HEK293T (cell line): ENCODE data around the gene PCDH1.

Experiments used
- CTCF ChIA-PET: fragments of 350-600 bp; formaldehyde crosslinking; extraction: SDS; loops from one replicate; lab custom pipeline; 2021; ENCODE audit warnings: antibody characterized with exemption, inconsistent platforms; lab: Yijun Ruan, JAX
- POLR2A ChIA-PET: fragments of 350-600 bp; formaldehyde crosslinking; extraction: SDS; loops from one replicate; lab custom pipeline; 2020; ENCODE audit warnings: antibody characterized with exemption, inconsistent platforms; lab: Yijun Ruan, JAX
- DNase-seq: peaks from one replicate; pipeline ENCODE4 v3.0.0; 2012; ENCODE audit warnings: mixed read lengths; ENCODE audit errors: extremely low spot score
- ARNT ChIP-seq: fragments of 450-650 bp; IDR thresholded peaks from 2 replicates; pipeline ENCODE4 v1.6.1; 2017; ENCODE audit warnings: mild to moderate bottlenecking
- BHLHE40 ChIP-seq: fragments of 450-650 bp; IDR thresholded peaks from 2 replicates; pipeline ENCODE4 v1.6.1; 2016; ENCODE audit warnings: mild to moderate bottlenecking, moderate library complexity, borderline replicate concordance
- CTBP1 ChIP-seq: fragments of 450-650 bp; IDR thresholded peaks from 2 replicates; pipeline ENCODE4 v1.6.1; 2016; ENCODE audit warnings: borderline replicate concordance
- ELF4 ChIP-seq: fragments of 450-650 bp; IDR thresholded peaks from 2 replicates; pipeline ENCODE4 v1.6.1; 2017; ENCODE audit warnings: antibody characterized with exemption
- FOXA1 ChIP-seq: fragments of 450-650 bp; IDR thresholded peaks from 2 replicates; pipeline ENCODE4 v1.6.1; 2016; ENCODE audit warnings: mild to moderate bottlenecking
- FOXK2 ChIP-seq: fragments of 450-650 bp; IDR thresholded peaks from 2 replicates; pipeline ENCODE4 v1.6.1; 2016; ENCODE audit warnings: mild to moderate bottlenecking
- FOXM1 ChIP-seq: fragments of 450-650 bp; IDR thresholded peaks from 2 replicates; pipeline ENCODE4 v1.6.1; 2017; ENCODE audit warnings: mild to moderate bottlenecking, borderline replicate concordance
- HDGF ChIP-seq: fragments of 450-650 bp; IDR thresholded peaks from 2 replicates; pipeline ENCODE4 v1.6.1; 2017; ENCODE audit warnings: antibody characterized with exemption, borderline replicate concordance
- L3MBTL2 ChIP-seq: fragments of 450-650 bp; conservative IDR thresholded peaks from 2 replicates; pipeline ENCODE4 v1.6.1; 2016; ENCODE audit warnings: mild to moderate bottlenecking
- LEF1 ChIP-seq: fragments of 450-650 bp; IDR thresholded peaks from 2 replicates; pipeline ENCODE4 v1.6.1; 2017; ENCODE audit warnings: mild to moderate bottlenecking, borderline replicate concordance
- NFRKB ChIP-seq: fragments of 450-650 bp; IDR thresholded peaks from 2 replicates; pipeline ENCODE4 v1.6.1; 2016; ENCODE audit warnings: mild to moderate bottlenecking, moderate library complexity
- PKNOX1 ChIP-seq: fragments of 450-650 bp; IDR thresholded peaks from 2 replicates; pipeline ENCODE4 v1.6.1; 2016
- SP1 ChIP-seq: fragments of 450-650 bp; IDR thresholded peaks from 2 replicates; pipeline ENCODE4 v1.6.1; 2017
- SUZ12 ChIP-seq: fragments of 450-650 bp; IDR thresholded peaks from 2 replicates; pipeline ENCODE4 v1.6.1; 2016; ENCODE audit warnings: mild to moderate bottlenecking
- TARDBP ChIP-seq: fragments of 450-650 bp; IDR thresholded peaks from 2 replicates; pipeline ENCODE4 v1.6.1; 2016
- ZNF384 ChIP-seq: fragments of 450-650 bp; IDR thresholded peaks from 2 replicates; pipeline ENCODE4 v1.6.1; 2016

The PCDH1 gene

GRCh38 chr5:141856037-141856790, 22.0 kb downstream of the PCDH1 start:
- POLR2A ChIA-PET, result no interaction called here
- CTCF ChIA-PET, result interaction anchor here (2.5 kb wide), 1 partner anchor 23 kb away, joined by 10 read pairs; no protein-coding TSS in a partner anchor
- no peak for TF ChIP-seq SP1
- TF ChIP-seq TARDBP, result no peak
- TF ChIP-seq ZNF384, result no peak
- TF ChIP-seq LEF1, result no peak
- no peak for TF ChIP-seq HDGF
- TF ChIP-seq FOXK2, result no peak
- no peak for TF ChIP-seq NFRKB
- TF ChIP-seq PKNOX1, result no peak
- TF ChIP-seq L3MBTL2, result no peak
- TF ChIP-seq CTBP1, result no peak
- TF ChIP-seq ARNT, result no peak
- no peak for TF ChIP-seq SUZ12
- TF ChIP-seq FOXA1, result no peak

GRCh38 chr5:141855265-141856036, 22.8 kb downstream of the PCDH1 start:
- ChIA-PET CTCF (no interaction called here), POLR2A (no interaction called here)
- no peak for DNase-seq
- no peak for TF ChIP-seq L3MBTL2
- TF ChIP-seq FOXA1, result no peak
- no peak for TF ChIP-seq CTBP1
- TF ChIP-seq BHLHE40, result no peak
- TF ChIP-seq PKNOX1, result peak; percentile 55

More at GRCh38 chr5:141856037-141856790, 22.0 kb downstream of the PCDH1 start:
- DNase-seq, result no peak

- TF ChIP-seq LEF1 (no peak), TARDBP (no peak), ELF4 (no peak), CTBP1 (no peak), BHLHE40 (no peak), FOXK2 (no peak), ZNF384 (no peak), NFRKB (no peak), L3MBTL2 (no peak)
- ChIA-PET POLR2A (no interaction called here), CTCF (no interaction called here)
- DNase-seq, result no peak
These were observed 24.1 kb downstream of the PCDH1 start for GRCh38 chr5:141853895-141854626.

GRCh38 chr5:141852448-141852847, 25.8 kb downstream of the PCDH1 start:
- DNase-seq, result no peak
- TF ChIP-seq HDGF, result no peak
- no peak for TF ChIP-seq TARDBP
- no peak for TF ChIP-seq FOXM1
- no peak for TF ChIP-seq SP1
- TF ChIP-seq ZNF384, result no peak
- no peak for TF ChIP-seq SUZ12
- TF ChIP-seq PKNOX1, result no peak
- no peak for TF ChIP-seq FOXK2
- TF ChIP-seq CTBP1, result no peak
- no peak for TF ChIP-seq NFRKB
- TF ChIP-seq ELF4, result no peak
- no peak for TF ChIP-seq LEF1
- no peak for TF ChIP-seq L3MBTL2
- POLR2A ChIA-PET, result no interaction called here
- CTCF ChIA-PET, result interaction anchor here (0.6 kb wide), 1 partner anchor 29 kb away, joined by 3 read pairs; no protein-coding TSS in a partner anchor

- CTCF ChIA-PET, result no interaction called here
These were observed 26.9 kb downstream of the PCDH1 start for GRCh38 chr5:141851195-141851874.

More at GRCh38 chr5:141851195-141851874, 26.9 kb downstream of the PCDH1 start:
- DNase-seq, result no peak
- TF ChIP-seq ARNT (no peak), HDGF (no peak), SUZ12 (no peak), L3MBTL2 (no peak), PKNOX1 (no peak), ZNF384 (no peak), CTBP1 (no peak), SP1 (no peak), TARDBP (no peak), LEF1 (no peak), ELF4 (no peak), NFRKB (no peak), FOXK2 (no peak), FOXM1 (no peak), FOXA1 (no peak), BHLHE40 (no peak)
- POLR2A ChIA-PET, result no interaction called here
